Measurements from ENCODE around the gene PEX5.
"Not testable (repeated sequence)": the region's sequence is repeated elsewhere in the genome, so short reads cannot be mapped to it uniquely, and the experiment has no call there.

The PEX5 gene

GRCh38 chr12:7213745-7214144 is 24.3 kb downstream of the PEX5 start:
- DNase-seq (ENCODE audit: low read depth, low spot score), result not testable (repeated sequence)

- DNase-seq (ENCODE audit: low read depth, low spot score), result no peak
Observed at GRCh38 chr12:7217475-7218069, 28.1 kb downstream of the PEX5 start.

GRCh38 chr12:7219599-7220243 is 30.2 kb downstream of the PEX5 start:
- peak; percentile 54 for DNase-seq (ENCODE audit: low read depth, low spot score)

- no peak for DNase-seq (ENCODE audit: low read depth, low spot score)
Observed at GRCh38 chr12:7221486-7221885, 32.0 kb downstream of the PEX5 start.

GRCh38 chr12:7229741-7230140 is 40.3 kb downstream of the PEX5 start:
- no peak for DNase-seq (ENCODE audit: low read depth, low spot score)

GRCh38 chr12:7241404-7242005 is 52.0 kb downstream of the PEX5 start:
- DNase-seq (ENCODE audit: low read depth, low spot score), result no peak

- DNase-seq (ENCODE audit: low read depth, low spot score), result no peak
Observed at GRCh38 chr12:7242176-7243101, 53.0 kb downstream of the PEX5 start.

GRCh38 chr12:7251328-7251996 is 62.0 kb downstream of the PEX5 start:
- not testable (repeated sequence) for DNase-seq (ENCODE audit: low read depth, low spot score)

- DNase-seq (ENCODE audit: low read depth, low spot score), result no peak
Observed at GRCh38 chr12:7259060-7259459, 69.6 kb downstream of the PEX5 start.
